DMS79 (cell line): ENCODE measurements around the gene ZNF45.
"Not testable (repeated sequence)": the region's sequence is repeated elsewhere in the genome, so short reads cannot be mapped to it uniquely, and the experiment has no call there.

ENCODE experiments used
- DNase-seq: peaks from one replicate; lab custom pipeline; 2025; lab: John Stamatoyannopoulos, UW

The ZNF45 gene

DNA sequence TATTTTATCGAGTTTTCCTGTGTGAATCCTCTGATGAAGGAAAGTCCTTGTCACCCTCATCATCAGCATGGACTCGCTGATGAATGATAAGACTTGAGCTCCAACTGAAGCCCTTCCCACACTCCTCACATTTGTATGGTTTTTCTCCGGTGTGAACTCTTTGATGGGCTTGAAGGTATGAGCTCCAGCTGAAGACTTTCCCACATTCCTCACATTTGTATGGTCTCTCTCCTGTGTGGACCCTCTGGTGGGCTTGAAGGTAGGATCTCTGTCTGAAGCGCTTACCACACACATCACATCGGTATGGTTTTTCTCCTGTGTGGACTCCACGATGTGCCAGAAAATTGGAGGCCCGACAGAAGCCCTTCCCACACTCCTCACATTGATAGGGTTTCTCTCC is 21.7 kb downstream of the ZNF45 start:
- DNase-seq: no peak

DNA sequence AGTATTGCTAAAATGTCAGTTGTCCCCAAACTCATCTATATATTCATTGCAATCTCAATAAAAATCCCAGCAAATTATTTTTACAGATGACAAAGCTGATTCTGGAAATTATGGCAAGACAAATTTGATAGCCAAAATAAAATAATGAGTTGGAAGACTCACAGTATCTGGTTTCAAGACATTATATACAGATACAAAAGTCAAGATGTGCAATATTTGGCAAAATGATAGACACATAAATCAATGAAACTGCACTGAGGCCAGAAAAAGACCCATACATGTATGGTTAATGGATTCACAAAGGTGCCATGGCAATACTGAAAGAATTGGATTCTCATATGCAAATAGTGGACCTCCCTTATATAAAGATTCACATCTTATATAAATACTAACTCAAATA is 24.2 kb downstream of the ZNF45 start:
- no peak for DNase-seq

DNA sequence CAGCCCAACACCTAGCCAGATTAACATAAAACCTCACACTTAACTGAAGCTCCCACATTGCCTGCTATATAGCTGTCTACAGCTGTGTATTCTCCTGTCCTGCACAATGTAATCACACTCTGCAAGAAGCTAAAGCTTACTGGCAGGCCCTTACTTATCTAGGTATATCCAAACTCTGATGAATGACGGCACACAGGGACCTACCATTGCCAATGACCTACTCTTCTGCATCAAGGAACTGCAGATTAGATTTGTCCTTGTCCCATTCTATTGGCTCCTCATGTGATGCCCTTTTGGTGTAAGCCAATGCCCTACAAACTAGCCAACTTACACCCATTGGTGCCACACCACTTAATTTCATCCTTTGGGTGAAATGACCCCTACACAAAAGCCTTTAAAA is 26.4 kb downstream of the ZNF45 start:
- no peak for DNase-seq

DNA sequence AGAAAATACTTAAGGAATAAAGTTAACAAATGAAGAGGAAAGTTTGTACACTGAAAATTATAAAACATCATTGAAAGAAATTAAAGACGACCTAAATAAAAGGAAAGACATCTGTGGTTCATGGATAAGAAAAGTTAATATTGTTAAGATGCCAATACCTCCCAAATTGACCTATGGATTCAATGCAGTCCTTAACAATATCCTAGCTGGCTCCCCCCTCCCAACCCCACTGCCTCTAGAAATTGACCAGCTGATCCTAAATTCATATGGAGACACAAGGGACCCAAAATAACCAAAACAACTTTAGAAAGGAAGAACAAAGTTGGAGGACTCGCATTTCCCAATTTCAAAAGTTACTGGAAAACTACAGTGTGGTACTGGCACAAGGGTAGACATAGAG is 28.3 kb downstream of the ZNF45 start:
- no peak for DNase-seq

DNA sequence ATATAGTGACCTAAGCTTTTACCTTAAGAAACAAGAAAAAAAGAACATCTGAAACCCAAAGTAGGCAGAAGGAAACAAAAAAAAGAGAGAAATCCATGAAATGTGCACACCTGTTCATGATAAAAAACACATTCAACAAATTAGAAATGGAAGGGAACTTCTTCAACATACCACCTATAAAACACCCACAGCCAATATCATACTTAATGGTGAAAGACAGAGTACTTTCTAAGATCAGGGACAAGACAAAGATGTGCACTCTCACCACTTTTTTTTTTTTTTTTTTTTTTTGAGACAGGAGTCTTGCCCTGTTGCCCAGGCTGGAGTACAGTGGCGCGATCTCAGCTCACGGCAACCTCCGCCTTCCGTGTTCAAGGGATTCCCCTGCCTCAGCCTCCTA is 29.2 kb downstream of the ZNF45 start:
- no peak for DNase-seq

DNA sequence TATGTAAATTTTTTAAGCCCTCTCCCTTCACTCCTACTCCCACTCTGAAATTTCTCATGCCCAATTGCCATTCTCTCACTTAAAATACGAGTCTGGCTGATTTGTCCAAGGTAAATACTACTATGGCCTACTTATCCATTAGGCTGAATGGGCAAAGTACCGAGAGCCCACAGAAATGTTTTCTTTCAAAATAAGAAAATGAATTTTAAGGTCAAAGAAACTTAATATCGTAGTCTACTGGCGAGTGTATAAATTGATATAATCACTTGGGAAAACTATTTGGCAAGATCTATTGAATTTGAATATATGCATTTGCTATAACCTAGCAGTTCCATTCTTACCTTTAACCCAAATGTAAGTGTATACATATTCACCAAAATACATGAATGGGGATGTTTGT is 32.7 kb downstream of the ZNF45 start:
- DNase-seq: no peak

DNA sequence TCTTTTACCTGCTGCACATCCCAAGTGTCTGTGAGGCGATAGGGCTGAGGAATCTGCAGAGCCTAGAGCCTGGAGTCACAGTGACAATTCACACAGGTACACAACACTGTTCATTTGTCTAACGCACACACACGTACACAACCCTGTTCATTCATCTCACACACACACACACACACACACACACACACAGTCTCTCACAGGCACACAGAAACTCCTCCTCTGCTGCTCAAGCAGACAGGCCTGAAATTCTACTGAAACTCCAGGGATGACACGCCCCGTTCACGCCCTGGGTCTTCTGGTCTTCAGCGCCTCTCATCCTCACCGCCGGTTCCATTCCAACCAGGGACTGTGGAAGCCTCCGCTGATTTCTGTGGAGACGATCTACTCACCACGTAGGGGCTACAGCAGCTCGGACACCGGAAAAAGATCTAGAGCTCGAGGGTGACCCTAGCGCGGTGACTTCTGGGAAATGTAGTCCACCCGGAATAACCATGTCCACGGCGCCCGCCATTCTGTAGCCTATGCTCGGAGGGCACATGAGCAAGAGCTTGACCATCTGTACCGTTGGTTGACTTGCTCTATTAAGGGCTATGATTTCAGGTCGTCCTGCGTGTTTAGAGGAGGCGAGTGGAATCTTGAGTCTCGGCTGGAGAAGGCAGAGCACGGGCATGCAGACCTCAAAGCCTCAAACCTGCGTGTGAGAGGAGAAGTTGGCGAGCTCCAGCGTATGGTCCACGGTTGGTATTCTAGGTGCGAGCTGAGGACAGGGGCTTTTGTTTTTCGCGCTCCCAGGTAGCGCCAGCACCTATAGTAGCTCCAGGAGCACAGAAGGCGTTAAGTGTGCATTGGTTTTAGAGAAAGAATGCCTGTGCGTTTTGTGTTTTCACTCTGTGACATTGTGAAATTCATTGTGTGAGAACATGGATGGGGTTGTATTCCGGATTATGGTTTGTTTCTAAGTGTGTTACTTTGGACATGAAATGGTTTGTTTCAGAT is 33.4 kb downstream of the ZNF45 start:
- peak; percentile 50 for DNase-seq

DNA sequence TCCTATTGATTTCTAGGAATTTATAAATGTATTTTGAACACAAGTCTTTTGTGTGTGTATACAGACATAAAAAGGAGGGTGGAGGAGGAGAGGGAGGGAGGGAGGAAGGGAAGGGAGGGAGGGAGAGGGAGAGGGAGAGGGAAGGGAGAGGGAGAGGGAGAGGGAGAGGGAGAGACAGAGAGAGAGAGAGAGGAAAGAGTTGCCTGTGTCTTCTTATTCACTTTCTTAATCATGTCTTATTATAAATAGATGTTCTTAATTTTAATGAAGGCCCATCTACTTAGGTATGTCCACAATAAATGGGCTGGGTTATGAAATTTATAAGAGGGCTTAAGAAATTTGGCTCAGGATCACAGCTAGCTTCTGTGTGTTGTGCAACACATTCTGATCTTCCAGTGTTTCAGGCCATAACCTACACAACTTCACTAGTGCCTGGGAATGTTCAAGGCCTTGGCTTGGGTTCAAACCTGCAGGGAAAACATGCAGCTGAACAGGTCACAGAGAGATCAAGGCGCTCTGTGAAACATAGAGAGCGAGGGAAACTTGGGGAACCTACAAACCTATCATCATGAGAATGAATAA is 39.3 kb downstream of the ZNF45 start:
- no peak for DNase-seq

DNA sequence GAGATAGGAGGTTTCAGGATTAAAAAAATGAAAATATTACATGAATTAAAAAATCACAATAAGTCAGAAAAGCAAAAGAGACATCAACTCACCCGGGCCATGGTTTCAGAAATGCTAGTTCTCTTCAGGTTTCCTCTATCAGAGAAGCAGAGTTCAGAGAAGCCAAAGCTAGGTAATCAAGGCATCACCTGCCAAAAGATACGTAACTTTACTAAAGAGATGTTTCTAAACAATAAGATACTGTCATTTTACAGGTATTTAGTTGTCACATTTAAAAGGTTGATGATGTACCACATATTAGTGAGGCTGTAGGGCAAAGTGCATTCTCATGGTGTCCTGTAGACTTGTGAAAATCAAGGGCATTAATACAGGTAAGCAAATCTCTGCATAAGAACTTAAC is 51.2 kb downstream of the ZNF45 start, which contains the start of gene ZNF404:
TSS of gene ZNF404 (minus strand) at position 101 of the 400 bp plus-strand sequence.
- DNase-seq: no peak

DNA sequence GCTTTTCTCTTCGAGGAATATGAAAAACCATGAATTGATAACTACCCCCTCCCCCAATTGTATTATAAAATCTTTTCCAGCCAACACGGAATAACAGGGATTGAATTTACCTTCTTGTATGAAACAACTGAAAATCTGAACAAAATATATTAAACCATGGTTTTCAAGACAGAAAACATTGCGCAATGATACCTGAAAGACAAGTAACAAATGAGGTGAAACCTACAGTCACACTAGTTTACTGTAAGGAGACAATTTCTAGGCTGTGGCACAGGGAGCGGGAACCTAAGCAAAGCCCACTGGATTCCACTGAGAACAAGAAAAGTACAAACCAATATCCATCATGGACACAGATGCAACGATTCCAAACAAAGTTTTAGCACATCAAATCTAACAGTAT is 54.6 kb downstream of the ZNF45 start:
- DNase-seq: no peak

DNA sequence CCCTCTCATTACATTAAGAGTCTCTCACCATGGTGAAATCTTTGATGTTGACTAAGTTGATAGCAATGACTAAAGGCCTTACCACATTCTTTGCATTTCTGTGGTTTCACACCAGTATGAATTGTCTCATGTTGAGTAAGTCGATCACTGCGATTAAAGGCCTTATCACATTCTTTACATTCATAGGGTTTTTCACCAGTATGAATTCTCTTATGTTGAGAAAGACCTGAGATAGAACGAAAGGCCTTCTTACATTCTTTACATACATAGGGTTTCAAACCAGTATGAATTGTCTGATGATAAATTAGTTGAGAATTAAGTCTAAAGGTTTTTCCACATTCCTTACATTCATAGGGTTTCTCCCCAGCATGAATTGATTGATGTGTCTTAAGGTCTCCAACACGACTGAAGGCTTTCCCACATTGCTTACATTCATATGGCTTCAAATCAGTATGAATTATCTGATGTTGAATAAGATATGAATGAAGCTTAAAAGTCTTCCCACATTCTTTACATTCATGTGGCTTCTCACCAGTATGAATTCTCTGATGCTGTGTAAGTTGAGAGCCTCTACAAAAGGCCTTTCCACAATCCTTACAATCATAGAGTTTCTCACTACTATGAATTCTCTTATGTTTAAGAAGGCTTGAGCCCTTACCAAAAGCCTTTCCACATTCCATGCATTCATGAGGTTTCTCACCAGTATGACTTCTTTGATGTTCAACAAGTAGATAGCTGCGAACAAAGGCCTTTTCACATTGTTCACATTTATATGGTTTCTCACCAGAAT is 62.3 kb downstream of the ZNF45 start:
- no peak for DNase-seq

DNA sequence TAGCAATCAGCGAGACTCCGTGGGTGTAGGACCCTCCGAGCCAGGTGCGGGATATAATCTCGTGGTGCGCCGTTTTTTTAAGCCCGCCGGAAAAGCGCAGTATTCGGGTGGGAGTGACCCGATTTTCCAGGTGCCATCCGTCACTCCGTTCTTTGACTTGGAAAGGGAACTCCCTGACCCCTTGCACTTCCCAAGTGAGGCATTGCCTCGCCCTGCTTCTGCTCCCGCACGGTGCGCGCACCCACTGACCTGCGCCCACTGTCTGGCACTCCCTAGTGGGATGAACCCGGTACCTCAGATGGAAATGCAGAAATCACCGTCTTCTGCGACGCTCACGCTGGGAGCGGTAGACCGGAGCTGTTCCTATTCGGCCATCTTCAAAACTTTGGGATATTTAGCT is 68.2 kb downstream of the ZNF45 start:
- not testable (repeated sequence) for DNase-seq
